MM.1S (cell line): Measurements from ENCODE around the gene MRPS27.

Experiments used
- EZH2 ChIP-seq: fragments of 300-600 bp; sonication (generic); optimal IDR thresholded peaks from 2 replicates; pipeline ENCODE3; 2017; ENCODE audit warnings: low read depth, mild to moderate bottlenecking, antibody characterized with exemption, low read length, mixed read lengths
- TF ChIP-seq, protein P1 (sequence below): fragments of 300-600 bp; sonication (generic); IDR thresholded peaks from 2 replicates; pipeline ENCODE4 v1.5.1; 2016; ENCODE audit warnings: antibody characterized with exemption, low read length, mixed read lengths

GRCh38 chr5:72326306-72326649 is 6.2 kb upstream of the MRPS27 start:
- TF ChIP-seq EZH2 = no peak
- TF ChIP-seq, protein P1, sequence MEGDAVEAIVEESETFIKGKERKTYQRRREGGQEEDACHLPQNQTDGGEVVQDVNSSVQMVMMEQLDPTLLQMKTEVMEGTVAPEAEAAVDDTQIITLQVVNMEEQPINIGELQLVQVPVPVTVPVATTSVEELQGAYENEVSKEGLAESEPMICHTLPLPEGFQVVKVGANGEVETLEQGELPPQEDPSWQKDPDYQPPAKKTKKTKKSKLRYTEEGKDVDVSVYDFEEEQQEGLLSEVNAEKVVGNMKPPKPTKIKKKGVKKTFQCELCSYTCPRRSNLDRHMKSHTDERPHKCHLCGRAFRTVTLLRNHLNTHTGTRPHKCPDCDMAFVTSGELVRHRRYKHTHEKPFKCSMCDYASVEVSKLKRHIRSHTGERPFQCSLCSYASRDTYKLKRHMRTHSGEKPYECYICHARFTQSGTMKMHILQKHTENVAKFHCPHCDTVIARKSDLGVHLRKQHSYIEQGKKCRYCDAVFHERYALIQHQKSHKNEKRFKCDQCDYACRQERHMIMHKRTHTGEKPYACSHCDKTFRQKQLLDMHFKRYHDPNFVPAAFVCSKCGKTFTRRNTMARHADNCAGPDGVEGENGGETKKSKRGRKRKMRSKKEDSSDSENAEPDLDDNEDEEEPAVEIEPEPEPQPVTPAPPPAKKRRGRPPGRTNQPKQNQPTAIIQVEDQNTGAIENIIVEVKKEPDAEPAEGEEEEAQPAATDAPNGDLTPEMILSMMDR = no peak
